Endodermal cell (in vitro differentiated cells): ENCODE data around the gene SMYD3. TPM values are rescaled to one million over a fixed set of nuclear protein-coding genes. Genes with fewer than 3 reads are reported as not detected.

Source experiments
- DNase-seq: peaks from one replicate; pipeline ENCODE4 v3.0.0-alpha.2; 2017
- H3K27ac ChIP-seq: 2 replicates; pipeline ENCODE4 v1.5.1; 2013; ENCODE audit warnings: mild to moderate bottlenecking, low read depth, low read length, moderate library complexity
- H3K27me3 ChIP-seq: 2 replicates; pipeline ENCODE4 v1.6.1; 2013; ENCODE audit warnings: mild to moderate bottlenecking, low read length, moderate library complexity; ENCODE audit not compliant: insufficient read depth, control insufficient read depth, poor library complexity, severe bottlenecking
- H3K36me3 ChIP-seq: 2 replicates; pipeline ENCODE4 v1.7.0; 2013; ENCODE audit warnings: mild to moderate bottlenecking, low read length, moderate library complexity; ENCODE audit not compliant: control insufficient read depth, insufficient read depth
- H3K4me1 ChIP-seq: one replicate; pipeline ENCODE4 v1.7.0; 2013; ENCODE audit warnings: low read length; ENCODE audit not compliant: control insufficient read depth, insufficient read depth
- H3K4me3 ChIP-seq: 2 replicates; pipeline ENCODE4 v1.5.1; 2013; ENCODE audit warnings: mild to moderate bottlenecking, low read length, moderate library complexity
- H3K9ac ChIP-seq: 2 replicates; pipeline ENCODE4 v1.6.1; 2013; ENCODE audit warnings: mild to moderate bottlenecking, low read length, moderate library complexity; ENCODE audit not compliant: poor library complexity, severe bottlenecking; ENCODE audit errors: extremely low read depth
- H3K9me3 ChIP-seq: 2 replicates; pipeline ENCODE4 v1.6.1; 2013; ENCODE audit warnings: mild to moderate bottlenecking, low read length, moderate library complexity; ENCODE audit not compliant: control insufficient read depth
- H3K27ac Mint-ChIP-seq: 2 replicates; pipeline ENCODE4 v1.8.0; 2020; ENCODE audit warnings: mixed read lengths
- H3K27me3 Mint-ChIP-seq: 2 replicates; pipeline ENCODE4 v1.8.0; 2021; ENCODE audit warnings: mild to moderate bottlenecking, mixed read lengths; ENCODE audit not compliant: insufficient read depth
- H3K36me3 Mint-ChIP-seq: 2 replicates; pipeline ENCODE4 v1.8.0; 2020; ENCODE audit warnings: low read depth, mixed read lengths
- H3K4me1 Mint-ChIP-seq: 2 replicates; pipeline ENCODE4 v1.8.0; 2020; ENCODE audit warnings: mixed read lengths
- H3K4me3 Mint-ChIP-seq: 2 replicates; pipeline ENCODE4 v1.8.0; 2020; ENCODE audit warnings: mild to moderate bottlenecking, moderate library complexity, mixed read lengths
- H3K9me3 Mint-ChIP-seq: 2 replicates; pipeline ENCODE4 v1.8.0; 2020; ENCODE audit warnings: mild to moderate bottlenecking, mixed read lengths
- CTCF ChIP-seq: fragments of 200-600 bp; sonication (generic); conservative IDR thresholded peaks from 2 replicates; pipeline ENCODE4 v1.5.0; 2021; ENCODE audit warnings: antibody characterized with exemption, mild to moderate bottlenecking
- WGBS, 2 experiments: methylation state at CpG; one replicate each; pipeline versions ENCODE4 v1.1.5 to v1.1.7; 2013; ENCODE audit warnings: missing lambda C conversion rate in 2 of 2, mixed read lengths in 1 of 2; ENCODE audit not compliant: insufficient coverage in 1 of 2, insufficient read length in 1 of 2; 5-methylcytosine and 5-hydroxymethylcytosine counted together
- total RNA-seq, 2 donors: library from RNA; stranded (reverse); fragmentation: NEBNext Ultra II Directional in 1 of 2; extraction: Animal tissue kit (Norgen Biotek cat#: 25700) in 1 of 2; gene quantifications; 2 replicates in 1 of 2; 3 replicates in 1 of 2; pipeline ENCODE4 v1.2.1, GENCODE V29; 2021

The SMYD3 gene
- total RNA-seq, 2 donors from 2014 or later: 32.3 to 45.8 TPM

GRCh38 chr1:246178717-246179311 lies 328.3 kb downstream of the SMYD3 start:
- Mint-ChIP-seq H3K4me1 (peaks cover 18% of the 10 kb centered on the region), H3K27ac (no peak overlapping the region), H3K4me3 (no peak overlapping the region), H3K27me3 (no peaks in the 10 kb centered on the region), H3K36me3 (peaks cover 2% of the 10 kb centered on the region), H3K9me3 (no peaks in the 10 kb centered on the region)
- no peak for DNase-seq
- H3K9me3 ChIP-seq: no peaks in the 10 kb centered on the region
- no peaks in the 10 kb centered on the region for H3K27me3 ChIP-seq
- no peak overlapping the region for H3K9ac ChIP-seq
- no peak overlapping the region for H3K27ac ChIP-seq
- H3K4me3 ChIP-seq: no peak overlapping the region
- H3K36me3 ChIP-seq: no peaks in the 10 kb centered on the region
- WGBS, 2 experiments: 94% methylated on average over 6 of the region's 6 CpGs; no CpG with 5 or more reads in 1 of the 2 experiments
- no peaks in the 10 kb centered on the region for H3K4me1 ChIP-seq
- TF ChIP-seq CTCF: no peak

GRCh38 chr1:246176126-246177024 lies 330.7 kb downstream of the SMYD3 start:
- WGBS, 2 experiments: 94% methylated on average over 5 to 11 of the region's 11 CpGs
- no peaks in the 10 kb centered on the region for H3K27me3 Mint-ChIP-seq
- H3K36me3 ChIP-seq: no peaks in the 10 kb centered on the region
- no peak overlapping the region for H3K4me3 ChIP-seq
- DNase-seq: no peak
- H3K9me3 ChIP-seq: no peaks in the 10 kb centered on the region
- no peaks in the 10 kb centered on the region for H3K4me1 Mint-ChIP-seq
- H3K36me3 Mint-ChIP-seq: peaks cover 2% of the 10 kb centered on the region
- H3K9me3 Mint-ChIP-seq: no peaks in the 10 kb centered on the region
- no peaks in the 10 kb centered on the region for H3K27me3 ChIP-seq
- no peak overlapping the region for H3K9ac ChIP-seq
- no peak overlapping the region for H3K27ac ChIP-seq
- no peak for TF ChIP-seq CTCF
- peak overlapping the region; percentile 15 for H3K27ac Mint-ChIP-seq
- H3K4me1 ChIP-seq: no peaks in the 10 kb centered on the region
- H3K4me3 Mint-ChIP-seq: no peak overlapping the region

- Histone ChIP-seq H3K4me3 (no peak overlapping the region), H3K9me3 (no peaks in the 10 kb centered on the region), H3K27me3 (no peaks in the 10 kb centered on the region), H3K4me1 (no peaks in the 10 kb centered on the region), H3K9ac (no peak overlapping the region), H3K36me3 (no peaks in the 10 kb centered on the region), H3K27ac (no peak overlapping the region)
- no peak for DNase-seq
- H3K36me3 Mint-ChIP-seq: no peaks in the 10 kb centered on the region
- H3K4me3 Mint-ChIP-seq: no peak overlapping the region
- 95 to 98% methylated on average over 6 to 7 of the region's 8 CpGs for WGBS, 2 experiments
- H3K27me3 Mint-ChIP-seq: no peaks in the 10 kb centered on the region
- H3K27ac Mint-ChIP-seq: no peak overlapping the region
- no peaks in the 10 kb centered on the region for H3K4me1 Mint-ChIP-seq
- H3K9me3 Mint-ChIP-seq: no peaks in the 10 kb centered on the region
- no peak for TF ChIP-seq CTCF
Measured at GRCh38 chr1:246170574-246171261, 336.4 kb downstream of the SMYD3 start.
